ENCODE results near the gene GDPD4.
"Not testable (repeated sequence)": the region's sequence is repeated elsewhere in the genome, so short reads cannot be mapped to it uniquely, and the experiment has no call there.

GDPD4 gene, protein sequence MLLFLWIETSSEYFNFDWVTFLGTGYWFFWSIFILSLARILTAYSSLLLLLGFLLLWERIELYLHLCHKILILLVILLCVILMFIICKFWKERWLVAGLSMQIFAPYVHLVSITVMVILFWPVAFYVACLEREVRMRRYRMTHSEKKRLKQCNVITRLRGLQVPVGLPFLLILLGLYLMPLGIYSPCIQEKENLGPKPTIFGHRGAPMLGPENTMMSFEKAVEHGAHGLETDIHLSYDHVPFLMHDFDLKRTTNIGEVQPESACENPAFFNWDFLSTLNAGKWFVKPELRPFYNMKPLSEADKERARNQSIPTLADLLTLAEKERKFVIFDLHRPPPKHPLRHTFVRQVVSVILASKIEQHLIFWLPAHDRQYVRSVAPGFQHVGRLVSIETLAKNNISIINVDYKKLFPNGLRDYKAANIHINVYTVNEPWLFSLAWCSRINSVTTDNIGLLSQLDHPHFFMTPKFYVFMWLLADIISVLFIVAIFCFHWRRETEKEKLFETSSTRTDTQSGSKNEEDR

GRCh38 chr11:77301510-77301909 lies at the start of gene GDPD4:
TSS of gene GDPD4 (minus strand) at chr11:77301686. CDS start at chr11:77285137, 16,549 bp downstream.
- DNase-seq (ENCODE audit: low spot score), result no peak

DNA sequence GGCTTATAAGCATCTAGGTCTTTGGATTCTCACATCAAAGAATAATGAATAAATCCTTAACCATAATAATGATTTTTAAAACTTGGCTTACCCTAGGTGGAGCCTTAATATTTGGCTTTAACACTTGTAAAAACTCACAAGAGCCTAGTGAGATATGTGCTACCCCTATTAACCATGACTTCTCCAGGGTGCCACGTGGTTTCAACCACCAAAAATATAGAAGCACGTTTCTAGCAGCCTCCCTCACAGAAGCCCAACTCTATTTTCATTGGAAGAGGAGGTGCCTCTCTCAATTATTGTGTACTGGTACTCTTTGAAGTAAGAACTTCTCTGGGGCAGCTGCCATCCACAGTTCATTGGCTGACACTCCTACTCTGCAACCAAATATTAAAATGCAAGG lies 46.5 kb upstream of the GDPD4 start:
- DNase-seq (ENCODE audit: low spot score), result no peak

GRCh38 chr11:77346906-77347603 lies 45.6 kb upstream of the GDPD4 start:
- DNase-seq (ENCODE audit: low spot score), result no peak

GRCh38 chr11:77345621-77346020 lies 44.1 kb upstream of the GDPD4 start:
- DNase-seq (ENCODE audit: low spot score), result no peak

DNA sequence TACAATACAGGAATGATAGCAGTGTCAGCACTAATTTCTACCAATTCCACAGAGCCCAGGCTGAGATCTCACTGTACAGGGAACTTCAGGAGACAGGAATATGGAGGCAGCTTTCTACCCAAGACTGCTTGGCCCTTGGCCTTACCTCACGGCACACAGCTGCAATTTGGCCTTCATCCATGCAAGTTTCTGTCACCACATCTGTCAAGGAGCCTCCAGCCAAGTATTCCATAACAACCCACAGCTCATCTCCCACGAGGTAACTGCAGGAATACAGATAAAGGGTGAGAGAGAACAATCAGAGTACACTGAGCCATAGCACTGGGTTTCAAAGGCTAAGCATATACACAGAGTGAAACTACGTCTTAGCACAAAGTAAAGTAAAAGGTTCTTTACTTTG lies 39.0 kb upstream of the GDPD4 start:
- no peak for DNase-seq (ENCODE audit: low spot score)

DNA sequence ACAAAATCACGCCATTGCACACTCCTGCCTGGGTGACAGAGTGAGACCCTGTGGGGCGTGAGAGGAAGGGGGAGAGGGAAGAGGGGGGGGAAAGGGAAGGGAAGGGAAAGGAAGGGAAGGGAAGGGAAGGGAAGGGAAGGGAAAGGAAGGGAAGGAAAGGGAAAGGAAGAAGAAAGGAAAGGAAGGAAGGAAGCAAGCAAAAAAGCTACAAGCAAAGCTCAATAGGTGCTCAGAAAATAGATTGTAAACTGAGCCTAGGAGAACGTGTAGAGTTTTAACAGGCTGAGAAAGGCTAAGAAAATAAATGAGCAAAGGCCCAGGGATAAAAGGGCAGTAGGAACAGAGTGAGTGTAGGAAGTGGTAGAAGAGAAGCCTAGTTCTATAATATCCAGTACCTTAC lies 30.8 kb upstream of the GDPD4 start:
- DNase-seq (ENCODE audit: low spot score), result peak; percentile 17

DNA sequence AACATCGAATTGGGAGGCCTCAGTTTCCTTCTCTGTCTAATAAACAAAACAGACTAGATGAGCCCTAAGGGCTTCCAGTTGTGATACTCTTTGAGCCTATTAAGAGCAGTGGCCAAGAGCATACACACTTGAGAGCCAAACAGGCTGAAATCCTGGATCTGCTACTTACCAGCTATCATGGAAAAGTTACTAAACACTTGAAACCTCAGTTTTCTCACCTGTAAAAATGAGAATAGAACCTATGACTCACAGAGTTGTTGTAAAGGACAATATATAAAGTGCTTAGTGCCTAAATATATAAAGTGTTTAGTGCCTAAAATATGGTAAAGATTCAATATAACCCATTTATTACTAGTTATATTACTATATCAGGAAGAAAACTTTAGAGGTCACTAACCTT lies 23.7 kb upstream of the GDPD4 start:
- no peak for DNase-seq (ENCODE audit: low spot score)

DNA sequence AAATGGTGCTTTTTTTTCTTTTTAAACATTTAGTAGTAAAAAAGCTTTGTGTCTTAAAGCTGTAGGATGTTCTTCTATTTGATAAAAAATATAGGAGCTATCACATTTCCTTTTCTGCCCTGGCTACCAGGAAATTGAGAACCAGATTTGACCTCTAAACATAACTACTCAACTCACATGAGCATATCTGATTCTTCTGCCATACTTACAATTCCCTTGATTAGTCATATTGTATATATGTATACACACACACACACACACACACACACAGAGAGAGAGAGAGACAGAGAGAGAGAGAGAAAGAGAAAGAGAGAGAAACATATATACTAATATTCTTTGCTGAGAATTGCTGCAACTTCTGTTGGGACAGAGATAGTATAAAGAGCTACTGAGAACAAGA lies 23.0 kb upstream of the GDPD4 start:
- DNase-seq (ENCODE audit: low spot score), result no peak

DNA sequence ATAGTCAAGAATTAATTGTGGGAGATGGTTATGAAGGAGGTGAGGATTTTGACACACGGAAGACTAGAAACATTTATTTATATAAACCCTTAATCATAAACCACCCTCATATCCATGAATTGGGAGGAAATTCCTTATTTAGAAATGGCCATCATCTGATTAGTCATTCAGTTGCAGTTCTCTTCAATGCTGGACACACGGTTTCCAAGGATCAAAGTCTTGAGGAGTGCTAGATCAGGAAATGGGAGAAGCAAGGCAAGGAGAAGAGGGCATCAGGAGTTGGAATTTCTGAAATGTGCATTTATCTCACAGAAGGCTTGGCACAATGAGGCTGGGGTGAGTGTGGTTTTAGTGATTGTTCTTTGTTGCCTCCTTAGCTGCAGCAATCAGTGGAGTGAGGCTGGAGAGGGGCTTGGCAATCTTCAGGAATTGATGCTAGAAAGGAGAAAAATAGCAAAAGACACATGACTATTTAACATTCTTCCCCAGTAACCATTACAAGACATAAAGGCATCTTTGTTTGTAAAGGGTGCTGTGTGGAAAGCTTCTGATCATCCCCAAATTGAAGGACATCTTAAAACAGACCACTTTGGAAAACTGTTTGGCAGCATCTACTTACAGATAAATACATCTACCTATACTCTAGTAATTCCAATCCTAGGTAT lies 21.6 kb upstream of the GDPD4 start:
- DNase-seq (ENCODE audit: low spot score), result no peak

- no peak for DNase-seq (ENCODE audit: low spot score)
Measured at GRCh38 chr11:77322506-77322905, 21.0 kb upstream of the GDPD4 start.

- DNase-seq (ENCODE audit: low spot score), result no peak
Measured at GRCh38 chr11:77320351-77320750, 18.9 kb upstream of the GDPD4 start.

GRCh38 chr11:77318600-77318999 lies 17.1 kb upstream of the GDPD4 start:
- no peak for DNase-seq (ENCODE audit: low spot score)

DNA sequence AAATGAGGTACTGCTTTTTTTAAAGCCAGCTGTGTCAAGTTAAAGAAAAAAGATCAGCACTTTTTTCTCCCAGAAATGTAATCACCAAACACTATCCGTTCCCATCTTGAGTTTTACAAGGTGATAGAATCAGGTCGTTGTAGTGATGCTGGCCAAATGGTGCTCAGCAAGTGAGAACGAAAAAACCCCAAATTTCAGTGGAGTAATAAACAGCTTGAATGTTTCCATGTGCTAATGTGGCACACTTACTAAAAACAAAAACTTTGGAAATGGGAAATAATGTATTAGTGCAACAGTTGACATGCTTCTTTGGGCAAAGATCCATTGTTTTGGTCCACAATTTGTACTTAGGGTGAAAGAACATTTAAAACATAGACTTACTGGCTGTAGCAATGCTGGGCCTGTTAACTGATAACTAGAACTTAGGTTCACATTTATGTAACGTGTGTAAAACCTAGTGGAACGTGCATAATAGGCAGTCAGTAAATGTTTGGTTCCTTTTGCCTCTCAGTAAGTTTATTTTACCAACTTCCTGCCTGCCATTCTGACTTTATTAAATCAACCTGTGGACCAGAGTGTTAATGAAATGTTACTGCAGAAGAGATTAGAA lies 15.4 kb upstream of the GDPD4 start:
- no peak for DNase-seq (ENCODE audit: low spot score)

- no peak for DNase-seq (ENCODE audit: low spot score)
Measured at GRCh38 chr11:77312107-77312506, 10.6 kb upstream of the GDPD4 start.

DNA sequence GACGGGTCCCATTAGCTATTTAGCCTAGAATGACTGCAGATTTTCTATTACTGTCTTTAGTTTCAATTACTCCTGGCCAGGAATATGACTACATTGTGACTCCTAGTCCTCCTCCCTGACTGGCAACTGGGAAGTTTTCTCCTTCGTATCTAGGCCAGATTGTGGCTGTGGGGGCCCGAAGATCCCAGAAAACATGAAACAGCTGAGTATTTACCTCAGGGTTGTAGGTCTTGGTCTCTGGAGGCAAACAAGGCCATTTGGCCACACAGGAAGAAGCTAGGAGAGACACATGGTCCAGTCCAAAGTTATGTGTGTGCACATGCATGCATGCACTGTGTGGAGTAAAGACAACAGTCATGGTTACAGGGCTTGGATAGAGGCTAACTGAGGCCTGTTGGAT lies 10.2 kb upstream of the GDPD4 start:
- DNase-seq (ENCODE audit: low spot score), result no peak

DNA sequence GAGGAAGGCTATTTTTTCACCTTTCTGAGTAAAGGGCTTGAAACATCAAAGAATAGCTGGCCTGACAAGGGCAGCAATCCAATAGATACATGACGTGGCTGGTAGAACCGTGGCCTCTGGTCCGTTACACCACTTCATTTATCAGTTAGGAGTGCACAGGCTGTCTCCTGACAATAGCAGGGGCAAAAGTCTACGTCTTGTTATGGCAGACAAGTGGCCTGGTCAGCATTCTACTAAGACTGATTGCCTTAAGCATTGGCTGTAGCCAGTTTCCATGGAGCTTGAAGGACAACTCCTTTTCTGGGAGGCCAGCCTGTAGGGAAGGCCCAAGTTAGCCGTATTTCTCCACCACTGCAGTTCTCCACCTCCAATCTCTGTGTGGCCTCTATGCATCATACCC lies 9.2 kb upstream of the GDPD4 start:
- DNase-seq (ENCODE audit: low spot score), result no peak

DNA sequence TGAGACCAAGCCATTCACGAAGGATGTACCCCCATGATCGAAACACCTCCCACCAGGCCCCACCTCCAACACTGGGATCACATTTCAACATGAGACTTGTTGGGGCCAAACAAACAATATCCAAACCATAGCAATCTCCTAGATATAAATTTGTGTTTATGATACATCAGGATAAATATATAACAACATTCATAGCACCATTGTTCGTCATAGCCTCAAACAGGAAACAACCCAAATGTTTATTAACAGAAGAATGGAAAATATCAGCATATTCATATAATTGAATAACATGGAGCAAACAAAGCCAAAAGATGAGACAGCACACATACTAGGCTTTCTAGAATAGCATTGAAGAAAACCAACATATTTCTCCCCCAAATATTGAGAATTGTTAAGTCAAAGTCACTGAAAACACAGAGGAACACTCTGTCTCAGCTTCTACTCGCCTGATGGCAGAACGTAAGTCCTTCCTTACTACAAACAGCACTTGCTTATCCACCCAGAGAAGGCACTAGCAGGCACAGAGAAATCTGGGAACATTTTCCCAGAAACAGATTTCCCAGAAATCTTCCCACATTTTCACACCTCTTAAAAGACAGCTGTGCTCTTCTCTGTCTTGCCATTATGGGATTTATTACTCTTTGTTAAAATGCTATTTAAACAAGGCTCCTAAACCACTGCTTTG lies 8.1 kb upstream of the GDPD4 start:
- no peak for DNase-seq (ENCODE audit: low spot score)

DNA sequence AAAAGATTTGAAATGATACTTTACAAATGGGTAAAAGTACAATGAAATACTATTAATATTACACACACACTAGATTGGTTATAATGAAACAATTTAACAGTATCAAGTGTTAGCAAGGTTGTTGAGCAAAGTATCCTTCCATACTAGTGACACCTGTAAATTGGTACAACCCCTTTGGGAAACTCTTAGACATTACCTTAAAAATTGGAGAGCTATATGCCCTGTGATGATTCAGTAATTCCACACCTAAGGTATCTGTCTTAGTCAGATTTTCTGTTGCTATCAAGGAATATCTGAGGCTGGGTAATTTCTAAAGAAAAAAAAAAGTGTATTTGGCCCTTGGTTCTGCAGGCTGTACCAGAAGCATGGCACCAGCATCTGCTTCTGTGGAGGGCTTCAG lies 7.4 kb upstream of the GDPD4 start:
- no peak for DNase-seq (ENCODE audit: low spot score)

GRCh38 chr11:77303328-77303727 lies 1.8 kb upstream of the GDPD4 start:
- no peak for DNase-seq (ENCODE audit: low spot score)

DNA sequence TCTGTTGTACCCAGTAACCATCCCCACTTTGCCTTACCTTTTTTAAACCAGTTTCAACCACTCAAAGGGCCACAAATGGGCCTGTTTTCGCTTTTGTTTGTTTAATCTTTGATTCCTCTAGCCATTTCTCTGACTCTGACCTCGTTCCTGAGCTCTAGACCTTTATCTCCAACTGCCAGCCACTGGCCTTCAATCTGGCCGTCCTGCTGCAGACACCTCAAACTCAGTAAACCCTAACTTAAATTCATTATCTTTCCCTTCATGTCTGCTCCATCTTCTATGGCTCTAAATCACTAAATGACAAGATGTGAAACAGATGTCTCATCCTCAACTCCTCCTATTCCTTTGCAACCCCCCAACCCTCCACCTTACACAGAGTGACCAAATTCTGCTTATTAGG lies 1.3 kb upstream of the GDPD4 start:
- no peak for DNase-seq (ENCODE audit: low spot score)

DNA sequence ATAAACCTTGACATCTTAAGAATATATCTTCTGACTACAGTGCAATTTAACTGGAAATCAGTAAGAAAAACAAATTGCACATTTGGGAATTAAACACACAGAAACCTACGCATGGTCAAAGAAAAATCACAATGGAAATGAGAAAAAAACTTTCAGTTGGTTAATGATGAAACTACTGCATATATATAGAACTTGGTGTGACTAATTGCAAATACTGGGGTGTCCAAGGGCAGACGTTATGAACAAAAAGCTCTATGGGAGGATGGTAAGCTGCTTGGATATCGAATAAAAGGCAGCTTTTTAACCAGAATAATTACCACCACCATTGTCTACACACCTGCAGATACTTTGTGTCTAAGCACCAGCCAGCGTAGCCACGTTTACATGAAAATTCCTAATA lies 791 bp downstream of the GDPD4 start:
- DNase-seq (ENCODE audit: low spot score), result no peak

DNA sequence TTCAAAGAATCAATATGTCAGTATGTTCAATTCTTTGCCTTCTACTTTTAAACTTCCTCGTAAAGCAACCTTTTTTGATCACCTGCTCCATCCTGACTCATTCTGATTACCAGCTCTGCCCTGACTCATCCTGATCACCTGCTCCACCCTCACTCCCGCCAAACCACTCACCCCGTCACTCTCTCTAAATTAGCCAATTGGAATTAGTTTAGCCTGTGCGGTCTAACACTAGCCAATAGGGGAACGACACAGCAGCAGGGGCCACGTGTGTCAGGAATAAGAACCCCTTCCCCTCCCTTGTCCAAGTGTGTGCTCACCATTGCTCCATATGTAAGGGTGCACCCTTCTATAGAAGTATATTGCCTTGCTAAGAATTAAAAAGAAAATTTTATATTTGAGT lies 1.5 kb downstream of the GDPD4 start:
- DNase-seq (ENCODE audit: low spot score), result not testable (repeated sequence)
